HEK293 (cell line): ENCODE measurements around the gene LRIG3.

ENCODE experiments used
- ATF2 ChIP-seq: fragments of 450-650 bp; formaldehyde crosslinking; IDR thresholded peaks from 2 replicates; pipeline ENCODE4 v1.5.1; 2016; ENCODE audit warnings: missing biosample characterization, missing genetic modification characterization, low read depth
- ELK4 ChIP-seq: IDR thresholded peaks from 2 replicates; pipeline ENCODE4 v1.6.1; 2011; ENCODE audit warnings: mild to moderate bottlenecking, low read depth, low read length, borderline replicate concordance
- KLF16 ChIP-seq: fragments of 450-650 bp; formaldehyde crosslinking; IDR thresholded peaks from 2 replicates; pipeline ENCODE4 v1.5.1; 2017; ENCODE audit warnings: missing biosample characterization, missing genetic modification characterization
- RBAK ChIP-seq: fragments of 450-650 bp; formaldehyde crosslinking; IDR thresholded peaks from 2 replicates; pipeline ENCODE4 v1.5.1; 2016; ENCODE audit warnings: missing biosample characterization, missing genetic modification characterization
- SCRT2 ChIP-seq: fragments of 450-650 bp; formaldehyde crosslinking; IDR thresholded peaks from 2 replicates; pipeline ENCODE4 v1.5.1; 2016; ENCODE audit warnings: missing biosample characterization, missing genetic modification characterization
- SP2 ChIP-seq: fragments of 450-650 bp; formaldehyde crosslinking; IDR thresholded peaks from 2 replicates; pipeline ENCODE4 v1.5.1; 2016; ENCODE audit warnings: missing biosample characterization, missing genetic modification characterization
- SP7 ChIP-seq: fragments of 450-650 bp; formaldehyde crosslinking; IDR thresholded peaks from 2 replicates; pipeline ENCODE4 v1.5.1; 2016; ENCODE audit warnings: missing biosample characterization, missing genetic modification characterization
- YY1 ChIP-seq: fragments of 450-650 bp; formaldehyde crosslinking; IDR thresholded peaks from 2 replicates; pipeline ENCODE4 v1.5.1; 2018; ENCODE audit warnings: missing biosample characterization, missing genetic modification characterization
- ZBTB26 ChIP-seq: fragments of 450-650 bp; formaldehyde crosslinking; optimal IDR thresholded peaks from 2 replicates; pipeline ENCODE3; 2016; ENCODE audit warnings: missing biosample characterization, mild to moderate bottlenecking, missing genetic modification characterization
- ZBTB48 ChIP-seq: fragments of 450-650 bp; formaldehyde crosslinking; IDR thresholded peaks from 2 replicates; pipeline ENCODE4 v1.5.1; 2016; ENCODE audit warnings: missing biosample characterization, missing genetic modification characterization
- ZNF112 ChIP-seq: fragments of 450-650 bp; formaldehyde crosslinking; IDR thresholded peaks from 2 replicates; pipeline ENCODE4 v1.5.0; 2017; ENCODE audit warnings: missing biosample characterization, missing genetic modification characterization
- ZNF121 ChIP-seq: fragments of 450-650 bp; formaldehyde crosslinking; IDR thresholded peaks from 2 replicates; pipeline ENCODE4 v1.5.1; 2016; ENCODE audit warnings: missing biosample characterization, missing genetic modification characterization
- ZNF146 ChIP-seq: fragments of 450-650 bp; formaldehyde crosslinking; IDR thresholded peaks from 2 replicates; pipeline ENCODE4 v1.5.1; 2016; ENCODE audit warnings: missing biosample characterization, missing genetic modification characterization
- ZNF148 ChIP-seq: fragments of 450-650 bp; formaldehyde crosslinking; IDR thresholded peaks from 2 replicates; pipeline ENCODE4 v1.5.0; 2017; ENCODE audit warnings: missing biosample characterization, missing genetic modification characterization, borderline replicate concordance
- ZNF157 ChIP-seq: fragments of 450-650 bp; formaldehyde crosslinking; IDR thresholded peaks from 2 replicates; pipeline ENCODE4 v1.5.1; 2016; ENCODE audit warnings: missing biosample characterization, missing genetic modification characterization
- ZNF184 ChIP-seq: fragments of 450-650 bp; IDR thresholded peaks from 2 replicates; pipeline ENCODE4 v1.5.1; 2018; ENCODE audit warnings: missing biosample characterization, mild to moderate bottlenecking, missing genetic modification characterization
- ZNF202 ChIP-seq: fragments of 450-650 bp; formaldehyde crosslinking; IDR thresholded peaks from 2 replicates; pipeline ENCODE4 v1.5.1; 2016; ENCODE audit warnings: missing biosample characterization, missing genetic modification characterization, borderline replicate concordance
- ZNF248 ChIP-seq: fragments of 450-650 bp; formaldehyde crosslinking; IDR thresholded peaks from 2 replicates; pipeline ENCODE4 v1.5.1; 2017; ENCODE audit warnings: missing biosample characterization, missing genetic modification characterization
- ZNF274 ChIP-seq, 2 experiments: fragments of 200-500 bp in 1 of 2; fragments of 450-650 bp in 1 of 2; sonication (Bioruptor generic) in 1 of 2; formaldehyde crosslinking in 1 of 2; IDR thresholded peaks; 2 replicates each; pipeline versions ENCODE4 v1.5.1 to v1.6.1; 2014 to 2016; ENCODE audit warnings: borderline replicate concordance in 1 of 2, inconsistent platforms in 1 of 2, low read length in 1 of 2, missing biosample characterization in 1 of 2, missing genetic modification characterization in 1 of 2
- ZNF324 ChIP-seq: fragments of 450-650 bp; formaldehyde crosslinking; IDR thresholded peaks from 2 replicates; pipeline ENCODE4 v1.5.1; 2016; ENCODE audit warnings: missing biosample characterization, missing genetic modification characterization
- ZNF416 ChIP-seq: fragments of 450-650 bp; formaldehyde crosslinking; IDR thresholded peaks from 2 replicates; pipeline ENCODE4 v1.5.1; 2016; ENCODE audit warnings: missing biosample characterization, missing genetic modification characterization
- ZNF510 ChIP-seq: fragments of 450-650 bp; formaldehyde crosslinking; IDR thresholded peaks from 2 replicates; pipeline ENCODE4 v1.5.1; 2018; ENCODE audit warnings: mild to moderate bottlenecking, missing genetic modification characterization, missing biosample characterization; ENCODE audit not compliant: insufficient replicate concordance
- ZNF518A ChIP-seq: fragments of 450-650 bp; formaldehyde crosslinking; conservative IDR thresholded peaks from 2 replicates; pipeline ENCODE4 v1.5.1; 2016; ENCODE audit warnings: low read depth, missing biosample characterization, missing genetic modification characterization
- ZNF585B ChIP-seq: fragments of 450-650 bp; formaldehyde crosslinking; IDR thresholded peaks from 2 replicates; pipeline ENCODE4 v1.5.1; 2016; ENCODE audit warnings: missing biosample characterization, missing genetic modification characterization
- ZNF654 ChIP-seq: fragments of 450-650 bp; formaldehyde crosslinking; IDR thresholded peaks from 2 replicates; pipeline ENCODE4 v1.5.1; 2016; ENCODE audit warnings: low read depth, missing biosample characterization, missing genetic modification characterization
- ZNF843 ChIP-seq: fragments of 450-650 bp; formaldehyde crosslinking; IDR thresholded peaks from 2 replicates; pipeline ENCODE4 v1.5.1; 2016; ENCODE audit warnings: missing biosample characterization, missing genetic modification characterization
- ZSCAN16 ChIP-seq: fragments of 450-650 bp; formaldehyde crosslinking; IDR thresholded peaks from 2 replicates; pipeline ENCODE4 v1.5.1; 2016; ENCODE audit warnings: missing biosample characterization, missing genetic modification characterization
- ZSCAN5A ChIP-seq: fragments of 450-650 bp; formaldehyde crosslinking; IDR thresholded peaks from 2 replicates; pipeline ENCODE4 v1.5.1; 2016; ENCODE audit warnings: missing biosample characterization, missing genetic modification characterization

The LRIG3 gene

GRCh38 chr12:58877243-58877743 is 43.0 kb downstream of the LRIG3 start (continued):
- no peak for TF ChIP-seq ZNF146 (tag by site-specific recombination)
- no peak for TF ChIP-seq ZNF248 (tag by site-specific recombination)
- TF ChIP-seq KLF16 (tag by site-specific recombination), result 0 out of 2 replicates have a peak, but pooled peaks have one; percentile 46
- peak; percentile 83 for TF ChIP-seq SP7 (tag by site-specific recombination)
- no peak for TF ChIP-seq ZNF184
- no peak for TF ChIP-seq ZSCAN16 (tag by site-specific recombination)
- no peak for TF ChIP-seq ZNF416
- no peak for TF ChIP-seq ZNF585B (tag by site-specific recombination)
- TF ChIP-seq YY1 (tag by site-specific recombination), result no peak
- TF ChIP-seq SCRT2 (tag by site-specific recombination), result peak; percentile 37; the same call in 1 of the 2 replicates
- no peak for TF ChIP-seq ZNF654 (tag by site-specific recombination)
- no peak for TF ChIP-seq SP2 (tag by site-specific recombination)
- TF ChIP-seq ATF2 (tag by site-specific recombination), result no peak
- 0 out of 2 replicates have a peak, but pooled peaks have one; percentile 56 for TF ChIP-seq RBAK (tag by site-specific recombination)
- TF ChIP-seq ZNF324, result no peak
- TF ChIP-seq ZNF157 (tag by site-specific recombination), result no peak
- TF ChIP-seq ELK4, result no peak
- TF ChIP-seq ZNF148 (tag by site-specific recombination), result no peak
- no peak for TF ChIP-seq ZNF121
- no peak for TF ChIP-seq ZBTB26 (tag by site-specific recombination)
- TF ChIP-seq ZNF843, result no peak
- TF ChIP-seq ZSCAN5A (tag by site-specific recombination), result no peak
- TF ChIP-seq ZNF518A (tag by site-specific recombination), result no peak
- no peak for TF ChIP-seq ZNF274 (IDR thresholded peaks at IDR 0.05; ENCODE audit: low read length)
- TF ChIP-seq ZNF274 (tag by site-specific recombination; IDR thresholded peaks at IDR 0.05; ENCODE audit: borderline replicate concordance), result no peak
- no peak for TF ChIP-seq ZNF510
- no peak for TF ChIP-seq ZNF202 (tag by site-specific recombination)
- no peak for TF ChIP-seq ZBTB48 (tag by site-specific recombination)
- TF ChIP-seq ZNF112 (tag by site-specific recombination), result no peak
